ENCODE results near the gene GJA10. TPM values are rescaled to one million over a fixed set of nuclear protein-coding genes. Genes with fewer than 3 reads are reported as not detected.

GJA10 gene
- total and polyA plus RNA-seq, 9 donors: not detected

GRCh38 chr6:89930789-89931188 lies 36.5 kb downstream of the GJA10 start:
- Histone ChIP-seq H3K36me3 (ENCODE audit: control insufficient read depth, insufficient read depth, low read length) (peaks cover 7% of the 10 kb centered on the region), H3K27me3 (ENCODE audit: control insufficient read depth, insufficient read depth, low read length) (no peaks in the 10 kb centered on the region), H3K4me1 (ENCODE audit: control insufficient read depth, insufficient read depth, low read length) (no peaks in the 10 kb centered on the region), H3K9me3 (replicated peaks; ENCODE audit: control insufficient read depth, low read depth, low read length) (no peaks in the 10 kb centered on the region), H3K4me3 (ENCODE audit: low read length) (no peak overlapping the region), H3K27ac (ENCODE audit: low read length) (no peak overlapping the region)
- 90% methylated on average over 4 of the region's 5 CpGs for whole genome bisulfite sequencing (ENCODE audit: insufficient coverage)
- DNase-seq: no peak

- Histone ChIP-seq H3K9me3 (replicated peaks; ENCODE audit: control insufficient read depth, low read depth, low read length) (no peaks in the 10 kb centered on the region), H3K36me3 (ENCODE audit: control insufficient read depth, insufficient read depth, low read length) (peaks cover 17% of the 10 kb centered on the region)
- 95% methylated on average over 20 of the region's 22 CpGs for WGBS (ENCODE audit: insufficient coverage)
Measured at GRCh38 chr6:89932245-89932802, 38.1 kb downstream of the GJA10 start.

GRCh38 chr6:89934685-89935366 lies 40.6 kb downstream of the GJA10 start:
- peaks cover 17% of the 10 kb centered on the region for H3K36me3 ChIP-seq (ENCODE audit: control insufficient read depth, insufficient read depth, low read length)
- H3K9me3 ChIP-seq (replicated peaks; ENCODE audit: control insufficient read depth, low read depth, low read length): no peaks in the 10 kb centered on the region
- H3K4me1 ChIP-seq (ENCODE audit: control insufficient read depth, insufficient read depth, low read length): no peaks in the 10 kb centered on the region
- no peak overlapping the region for H3K27ac ChIP-seq (ENCODE audit: low read length)
- H3K27me3 ChIP-seq (ENCODE audit: control insufficient read depth, insufficient read depth, low read length): no peaks in the 10 kb centered on the region
- no peak for DNase-seq
- H3K4me3 ChIP-seq (ENCODE audit: low read length): no peak overlapping the region
- WGBS (ENCODE audit: insufficient coverage): 98% methylated on average over 6 of the region's 19 CpGs

More at GRCh38 chr6:89932245-89932802, 38.1 kb downstream of the GJA10 start:
- Histone ChIP-seq H3K4me1 (ENCODE audit: control insufficient read depth, insufficient read depth, low read length) (no peaks in the 10 kb centered on the region), H3K4me3 (ENCODE audit: low read length) (no peak overlapping the region), H3K27me3 (ENCODE audit: control insufficient read depth, insufficient read depth, low read length) (no peaks in the 10 kb centered on the region), H3K27ac (ENCODE audit: low read length) (no peak overlapping the region)
- no peak for DNase-seq

- no peak for DNase-seq
- Histone ChIP-seq H3K27me3 (ENCODE audit: control insufficient read depth, insufficient read depth, low read length) (no peaks in the 10 kb centered on the region), H3K27ac (ENCODE audit: low read length) (no peak overlapping the region), H3K4me3 (ENCODE audit: low read length) (no peak overlapping the region), H3K9me3 (replicated peaks; ENCODE audit: control insufficient read depth, low read depth, low read length) (no peaks in the 10 kb centered on the region), H3K36me3 (ENCODE audit: control insufficient read depth, insufficient read depth, low read length) (peaks cover 17% of the 10 kb centered on the region), H3K4me1 (ENCODE audit: control insufficient read depth, insufficient read depth, low read length) (peaks cover 2% of the 10 kb centered on the region)
- WGBS (ENCODE audit: insufficient coverage): 86% methylated on average over 1 of the region's 1 CpG
Measured at GRCh38 chr6:89936177-89936576, 41.9 kb downstream of the GJA10 start.

GRCh38 chr6:89938014-89938413 lies 43.7 kb downstream of the GJA10 start:
- Histone ChIP-seq H3K4me3 (ENCODE audit: low read length) (no peak overlapping the region), H3K9me3 (replicated peaks; ENCODE audit: control insufficient read depth, low read depth, low read length) (no peaks in the 10 kb centered on the region), H3K27me3 (ENCODE audit: control insufficient read depth, insufficient read depth, low read length) (no peaks in the 10 kb centered on the region), H3K4me1 (ENCODE audit: control insufficient read depth, insufficient read depth, low read length) (peaks cover 6% of the 10 kb centered on the region), H3K27ac (ENCODE audit: low read length) (no peak overlapping the region), H3K36me3 (ENCODE audit: control insufficient read depth, insufficient read depth, low read length) (peaks cover 10% of the 10 kb centered on the region)
- DNase-seq: no peak
- 91% methylated on average over 9 of the region's 12 CpGs for WGBS (ENCODE audit: insufficient coverage)

GRCh38 chr6:89939144-89939543 lies 44.9 kb downstream of the GJA10 start:
- WGBS (ENCODE audit: insufficient coverage): 100% methylated on average over 2 of the region's 2 CpGs
- H3K36me3 ChIP-seq (ENCODE audit: control insufficient read depth, insufficient read depth, low read length): peaks cover 10% of the 10 kb centered on the region
- no peak for DNase-seq
- no peaks in the 10 kb centered on the region for H3K27me3 ChIP-seq (ENCODE audit: control insufficient read depth, insufficient read depth, low read length)
- no peak overlapping the region for H3K4me3 ChIP-seq (ENCODE audit: low read length)
- H3K27ac ChIP-seq (ENCODE audit: low read length): no peak overlapping the region
- H3K9me3 ChIP-seq (replicated peaks; ENCODE audit: control insufficient read depth, low read depth, low read length): no peaks in the 10 kb centered on the region
- H3K4me1 ChIP-seq (ENCODE audit: control insufficient read depth, insufficient read depth, low read length): peaks cover 8% of the 10 kb centered on the region

- Histone ChIP-seq H3K4me3 (ENCODE audit: low read length) (no peak overlapping the region), H3K4me1 (ENCODE audit: control insufficient read depth, insufficient read depth, low read length) (peaks cover 8% of the 10 kb centered on the region), H3K9me3 (replicated peaks; ENCODE audit: control insufficient read depth, low read depth, low read length) (no peaks in the 10 kb centered on the region), H3K36me3 (ENCODE audit: control insufficient read depth, insufficient read depth, low read length) (peaks cover 10% of the 10 kb centered on the region), H3K27me3 (ENCODE audit: control insufficient read depth, insufficient read depth, low read length) (no peaks in the 10 kb centered on the region), H3K27ac (ENCODE audit: low read length) (no peak overlapping the region)
- WGBS (ENCODE audit: insufficient coverage): 100% methylated on average over 3 of the region's 9 CpGs
- DNase-seq: peak; percentile 89
Measured at GRCh38 chr6:89940225-89941027, 46.2 kb downstream of the GJA10 start.

GRCh38 chr6:89941031-89941762 lies 46.9 kb downstream of the GJA10 start:
- Histone ChIP-seq H3K27me3 (ENCODE audit: control insufficient read depth, insufficient read depth, low read length) (no peaks in the 10 kb centered on the region), H3K4me3 (ENCODE audit: low read length) (no peak overlapping the region), H3K27ac (ENCODE audit: low read length) (no peak overlapping the region), H3K36me3 (ENCODE audit: control insufficient read depth, insufficient read depth, low read length) (peaks cover 7% of the 10 kb centered on the region), H3K4me1 (ENCODE audit: control insufficient read depth, insufficient read depth, low read length) (peaks cover 8% of the 10 kb centered on the region), H3K9me3 (replicated peaks; ENCODE audit: control insufficient read depth, low read depth, low read length) (no peaks in the 10 kb centered on the region)
- WGBS (ENCODE audit: insufficient coverage): 43% methylated on average over 8 of the region's 15 CpGs
- peak; percentile 32 for DNase-seq

- Histone ChIP-seq H3K4me1 (ENCODE audit: control insufficient read depth, insufficient read depth, low read length) (peaks cover 8% of the 10 kb centered on the region), H3K27ac (ENCODE audit: low read length) (no peak overlapping the region), H3K4me3 (ENCODE audit: low read length) (no peak overlapping the region), H3K36me3 (ENCODE audit: control insufficient read depth, insufficient read depth, low read length) (no peaks in the 10 kb centered on the region), H3K9me3 (replicated peaks; ENCODE audit: control insufficient read depth, low read depth, low read length) (no peaks in the 10 kb centered on the region), H3K27me3 (ENCODE audit: control insufficient read depth, insufficient read depth, low read length) (no peaks in the 10 kb centered on the region)
- DNase-seq: peak; percentile 31
- WGBS (ENCODE audit: insufficient coverage): 38% methylated on average over 3 of the region's 6 CpGs
Measured at GRCh38 chr6:89941763-89942497, 47.7 kb downstream of the GJA10 start.

Measured in muscle of leg (tissue), 11 donors.